Central memory CD8-positive, alpha-beta T cell (primary cell): ENCODE measurements around the gene IGSF6.

Experiments
- ATAC-seq: fragments of 150-1000 bp; cut with Tn5 transposase; replicated peaks from 2 replicates; pipeline ENCODE4 v1.10.0; 2022; ENCODE audit warnings: mild to moderate bottlenecking, moderate FRiP score, moderate number of reproducible peaks; ENCODE audit not compliant: poor library complexity, severe bottlenecking; ENCODE audit errors: extremely low read depth
- DNase-seq, 2 donors: peaks; one replicate each; pipeline ENCODE4 v3.0.0; 2021; ENCODE audit warnings: low spot score in 2 of 2
- H3K27ac Mint-ChIP-seq: one replicate; pipeline ENCODE4 v1.8.0; 2022; ENCODE audit warnings: low read depth, mild to moderate bottlenecking, moderate library complexity, mixed read lengths
- H3K27me3 Mint-ChIP-seq: one replicate; pipeline ENCODE4 v1.8.0; 2022; ENCODE audit warnings: mixed read lengths
- H3K36me3 Mint-ChIP-seq: one replicate; pipeline ENCODE4 v1.8.0; 2022; ENCODE audit warnings: mild to moderate bottlenecking, moderate library complexity, mixed read lengths; ENCODE audit not compliant: insufficient read depth
- H3K4me1 Mint-ChIP-seq: one replicate; pipeline ENCODE4 v1.8.0; 2022; ENCODE audit warnings: mixed read lengths
- H3K4me3 Mint-ChIP-seq: one replicate; pipeline ENCODE4 v1.8.0; 2022; ENCODE audit warnings: mild to moderate bottlenecking, moderate library complexity, mixed read lengths
- H3K9me3 Mint-ChIP-seq: one replicate; pipeline ENCODE4 v1.8.0; 2022; ENCODE audit warnings: mixed read lengths

The IGSF6 gene

GRCh38 chr16:21600031-21600773 is 52.2 kb downstream of the IGSF6 start:
- H3K36me3 Mint-ChIP-seq: peaks cover 8% of the 10 kb centered on the region
- H3K9me3 Mint-ChIP-seq: no peaks in the 10 kb centered on the region
- H3K4me1 Mint-ChIP-seq: peaks cover 49% of the 10 kb centered on the region
- H3K27me3 Mint-ChIP-seq: no peaks in the 10 kb centered on the region
- H3K4me3 Mint-ChIP-seq: peak overlapping the region; percentile 90
- ATAC-seq (peak; percentile 37), DNase-seq (no peak)
- H3K27ac Mint-ChIP-seq: peak overlapping the region; percentile 81

GRCh38 chr16:21599122-21600030 is 53.0 kb downstream of the IGSF6 start, which contains the start of gene METTL9:
Gene METTL9, plus strand, starts transcription at chr16:21599577. Its CDS starts 157 bp downstream, at chr16:21599734.
- H3K4me3 Mint-ChIP-seq: peak within 1 kb of the TSS; percentile 90
- ATAC-seq (peak; percentile 84), DNase-seq (peak; percentile 90 to 93)
- peaks cover 46% of the 10 kb centered on the region for H3K4me1 Mint-ChIP-seq
- peak within 1 kb of the TSS; percentile 91 for H3K27ac Mint-ChIP-seq
- no peaks in the 10 kb centered on the region for H3K9me3 Mint-ChIP-seq
- no peaks in the 10 kb centered on the region for H3K27me3 Mint-ChIP-seq
- H3K36me3 Mint-ChIP-seq: peaks cover 8% of the 10 kb centered on the region

- DNase-seq: no peak
- Mint-ChIP-seq H3K27me3 (no peaks in the 10 kb centered on the region), H3K4me1 (peaks cover 41% of the 10 kb centered on the region), H3K36me3 (peaks cover 8% of the 10 kb centered on the region), H3K4me3 (peak overlapping the region; percentile 90), H3K9me3 (no peaks in the 10 kb centered on the region), H3K27ac (peak overlapping the region; percentile 91)
- ATAC-seq: peak; percentile 8
Measured at GRCh38 chr16:21598701-21599121, 53.7 kb downstream of the IGSF6 start.

GRCh38 chr16:21598206-21598605 is 54.2 kb downstream of the IGSF6 start:
- peaks cover 8% of the 10 kb centered on the region for H3K36me3 Mint-ChIP-seq
- ATAC-seq (no peak), DNase-seq (no peak)
- H3K27me3 Mint-ChIP-seq: no peaks in the 10 kb centered on the region
- H3K9me3 Mint-ChIP-seq: no peaks in the 10 kb centered on the region
- H3K4me1 Mint-ChIP-seq: peaks cover 38% of the 10 kb centered on the region
- H3K27ac Mint-ChIP-seq: peak overlapping the region; percentile 91
- peak overlapping the region; percentile 90 for H3K4me3 Mint-ChIP-seq

- peaks cover 35% of the 10 kb centered on the region for H3K4me1 Mint-ChIP-seq
Measured at GRCh38 chr16:21597561-21598030, 54.8 kb downstream of the IGSF6 start.

GRCh38 chr16:21593530-21594289 is 58.7 kb downstream of the IGSF6 start:
- peaks cover 10% of the 10 kb centered on the region for H3K4me1 Mint-ChIP-seq
- DNase-seq (no peak), ATAC-seq (no peak)
- H3K4me3 Mint-ChIP-seq: no peak overlapping the region
- no peaks in the 10 kb centered on the region for H3K9me3 Mint-ChIP-seq
- no peak overlapping the region for H3K27ac Mint-ChIP-seq
- H3K36me3 Mint-ChIP-seq: peaks cover under 1% of the 10 kb centered on the region
- no peaks in the 10 kb centered on the region for H3K27me3 Mint-ChIP-seq

More at GRCh38 chr16:21597561-21598030, 54.8 kb downstream of the IGSF6 start:
- peak overlapping the region; percentile 16 for H3K27ac Mint-ChIP-seq
- DNase-seq (no peak), ATAC-seq (no peak)
- peaks cover 8% of the 10 kb centered on the region for H3K36me3 Mint-ChIP-seq
- no peaks in the 10 kb centered on the region for H3K9me3 Mint-ChIP-seq
- H3K27me3 Mint-ChIP-seq: no peaks in the 10 kb centered on the region
- H3K4me3 Mint-ChIP-seq: peak overlapping the region; percentile 90

GRCh38 chr16:21592191-21592590 is 60.2 kb downstream of the IGSF6 start:
- no peaks in the 10 kb centered on the region for H3K4me1 Mint-ChIP-seq
- no peak for DNase-seq
- H3K27me3 Mint-ChIP-seq: no peaks in the 10 kb centered on the region
- H3K4me3 Mint-ChIP-seq: no peak overlapping the region
- peaks cover 2% of the 10 kb centered on the region for H3K36me3 Mint-ChIP-seq
- ATAC-seq: no peak
- H3K9me3 Mint-ChIP-seq: no peaks in the 10 kb centered on the region
- no peak overlapping the region for H3K27ac Mint-ChIP-seq

- no peak for DNase-seq
- Mint-ChIP-seq H3K9me3 (no peaks in the 10 kb centered on the region), H3K4me1 (no peaks in the 10 kb centered on the region), H3K36me3 (peaks cover 2% of the 10 kb centered on the region), H3K27me3 (no peaks in the 10 kb centered on the region), H3K4me3 (no peak overlapping the region), H3K27ac (no peak overlapping the region)
- ATAC-seq: no peak
Measured at GRCh38 chr16:21590796-21591195, 61.6 kb downstream of the IGSF6 start.

GRCh38 chr16:21590287-21590686 is 62.1 kb downstream of the IGSF6 start:
- no peaks in the 10 kb centered on the region for H3K4me1 Mint-ChIP-seq
- no peak overlapping the region for H3K4me3 Mint-ChIP-seq
- H3K36me3 Mint-ChIP-seq: peaks cover 2% of the 10 kb centered on the region
- no peaks in the 10 kb centered on the region for H3K27me3 Mint-ChIP-seq
- no peak overlapping the region for H3K27ac Mint-ChIP-seq
- DNase-seq (no peak), ATAC-seq (no peak)
- H3K9me3 Mint-ChIP-seq: no peaks in the 10 kb centered on the region

- Mint-ChIP-seq H3K27me3 (no peaks in the 10 kb centered on the region), H3K36me3 (peaks cover 3% of the 10 kb centered on the region), H3K4me3 (no peak overlapping the region), H3K27ac (no peak overlapping the region), H3K4me1 (no peaks in the 10 kb centered on the region), H3K9me3 (no peaks in the 10 kb centered on the region)
- no peak for DNase-seq
- ATAC-seq: no peak
Measured at GRCh38 chr16:21589551-21589950, 62.9 kb downstream of the IGSF6 start.
